Measurements from ENCODE around the gene SETD2. TPM values are rescaled to one million over a fixed set of nuclear protein-coding genes. Genes with fewer than 3 reads are reported as not detected.

SETD2 gene
- total RNA-seq, 1 experiment from 2014 or later, result 24.1 TPM

DNA sequence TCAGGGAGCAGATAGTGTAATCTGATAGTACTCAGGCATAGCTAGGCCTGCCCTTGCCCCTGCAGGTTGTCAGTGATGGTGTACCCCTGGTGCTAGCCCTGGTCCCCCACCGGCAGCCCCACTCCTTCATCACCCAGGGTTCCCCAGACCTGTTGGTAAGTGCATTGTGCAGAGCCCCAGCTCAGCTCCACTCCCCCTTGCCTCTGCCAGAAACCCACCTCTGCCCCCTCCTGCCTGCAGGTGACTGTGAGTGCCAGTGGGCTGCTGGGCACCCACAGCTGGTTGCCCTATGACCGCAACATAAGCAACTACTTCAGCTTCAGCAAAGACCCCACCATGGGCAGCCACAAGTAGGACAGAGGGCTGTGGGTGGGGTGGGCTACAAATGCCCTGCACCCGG is 156.9 kb downstream of the SETD2 start:
- Histone ChIP-seq H3K9me2 (replicated peaks; ENCODE audit: low read length) (no peaks in the 10 kb centered on the region), H3K4me2 (ENCODE audit: low read length) (no peak overlapping the region), H3K27me3 (ENCODE audit: low read length) (no peaks in the 10 kb centered on the region), H3K4me3 (ENCODE audit: low read length) (no peak overlapping the region), H4K20me1 (ENCODE audit: low read length) (no peaks in the 10 kb centered on the region), H3K4me1 (ENCODE audit: insufficient read depth, low read length) (no peaks in the 10 kb centered on the region), H3K79me2 (ENCODE audit: low read length) (no peaks in the 10 kb centered on the region), H3K9ac (ENCODE audit: low read length) (no peak overlapping the region), H3F3A (ENCODE audit: low read length, unreplicated experiment) (no peaks in the 10 kb centered on the region), H2AFZ (ENCODE audit: low read length) (no peak overlapping the region), H3K9me3 (ENCODE audit: low read length) (no peaks in the 10 kb centered on the region), H3K36me3 (ENCODE audit: low read depth, low read length) (peaks cover 4% of the 10 kb centered on the region; the same call in 1 of the 2 replicates), H3K27ac (ENCODE audit: low read length) (no peak overlapping the region)
- TF ChIP-seq CTCF (conservative IDR thresholded peaks at IDR 0.05; ENCODE audit: low read depth, low read length) (no peak), EZH2 (IDR thresholded peaks at IDR 0.05; ENCODE audit: low read length, unreplicated experiment) (no peak), EZH2phosphoT487 (IDR thresholded peaks at IDR 0.05; ENCODE audit: borderline replicate concordance, low read length) (no peak)
- ChIA-PET CTCF (no interaction called here), POLR2A (ENCODE audit: unreplicated experiment) (no interaction called here)
- DNase-seq, result no peak
- ATAC-seq, result no peak
- no TSS peak for BruUV-seq (replicated peaks)
- intact Hi-C loops (cut with micrococcal nuclease), result no loop called here

DNA sequence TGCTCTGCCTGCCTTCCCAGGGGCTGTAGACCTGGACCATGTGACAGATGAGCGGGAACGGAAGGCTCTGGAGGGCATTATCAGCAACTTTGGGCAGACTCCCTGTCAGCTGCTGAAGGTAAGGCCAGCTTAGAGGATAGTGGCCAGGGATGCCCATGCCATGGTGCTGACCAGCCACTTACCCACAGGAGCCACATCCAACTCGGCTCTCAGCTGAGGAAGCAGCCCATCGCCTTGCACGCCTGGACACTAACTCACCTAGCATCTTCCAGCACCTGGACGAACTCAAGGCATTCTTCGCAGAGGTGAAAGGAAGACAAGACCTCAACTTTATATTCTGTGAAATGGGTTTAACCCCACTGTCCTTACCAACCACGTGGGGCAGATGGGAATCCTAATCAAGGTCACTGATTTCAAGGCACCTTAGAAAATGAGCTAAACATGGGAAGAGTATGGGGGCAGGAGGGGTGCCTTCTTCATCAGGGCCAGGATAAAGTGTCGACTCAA is 157.7 kb downstream of the SETD2 start:
- H3K9me3 ChIP-seq (ENCODE audit: low read length), result no peaks in the 10 kb centered on the region
- peaks cover 10% of the 10 kb centered on the region; the same call in 1 of the 2 replicates for H3K36me3 ChIP-seq (ENCODE audit: low read depth, low read length)
- BruUV-seq (replicated peaks), result no TSS peak
- no peak overlapping the region for H2AFZ ChIP-seq (ENCODE audit: low read length)
- H3K4me1 ChIP-seq (ENCODE audit: insufficient read depth, low read length), result no peaks in the 10 kb centered on the region
- no peaks in the 10 kb centered on the region for H3K9me2 ChIP-seq (replicated peaks; ENCODE audit: low read length)
- H3K4me2 ChIP-seq (ENCODE audit: low read length), result no peak overlapping the region
- ATAC-seq, result no peak
- CTCF ChIA-PET, result no interaction called here
- no peaks in the 10 kb centered on the region for H3K79me2 ChIP-seq (ENCODE audit: low read length)
- H3K27me3 ChIP-seq (ENCODE audit: low read length), result no peaks in the 10 kb centered on the region
- H3K4me3 ChIP-seq (ENCODE audit: low read length), result no peak overlapping the region
- H3K27ac ChIP-seq (ENCODE audit: low read length), result no peak overlapping the region
- intact Hi-C loops (cut with micrococcal nuclease), result no loop called here
- POLR2A ChIA-PET (ENCODE audit: unreplicated experiment), result no interaction called here
- H3K9ac ChIP-seq (ENCODE audit: low read length), result no peak overlapping the region
- TF ChIP-seq CTCF (conservative IDR thresholded peaks at IDR 0.05; ENCODE audit: low read depth, low read length), result no peak
- no peak for TF ChIP-seq EZH2 (IDR thresholded peaks at IDR 0.05; ENCODE audit: low read length, unreplicated experiment)
- no peak for TF ChIP-seq EZH2phosphoT487 (IDR thresholded peaks at IDR 0.05; ENCODE audit: borderline replicate concordance, low read length)
- no peak for DNase-seq
- no peaks in the 10 kb centered on the region for H3F3A ChIP-seq (ENCODE audit: low read length, unreplicated experiment)
- H4K20me1 ChIP-seq (ENCODE audit: low read length), result no peaks in the 10 kb centered on the region

DNA sequence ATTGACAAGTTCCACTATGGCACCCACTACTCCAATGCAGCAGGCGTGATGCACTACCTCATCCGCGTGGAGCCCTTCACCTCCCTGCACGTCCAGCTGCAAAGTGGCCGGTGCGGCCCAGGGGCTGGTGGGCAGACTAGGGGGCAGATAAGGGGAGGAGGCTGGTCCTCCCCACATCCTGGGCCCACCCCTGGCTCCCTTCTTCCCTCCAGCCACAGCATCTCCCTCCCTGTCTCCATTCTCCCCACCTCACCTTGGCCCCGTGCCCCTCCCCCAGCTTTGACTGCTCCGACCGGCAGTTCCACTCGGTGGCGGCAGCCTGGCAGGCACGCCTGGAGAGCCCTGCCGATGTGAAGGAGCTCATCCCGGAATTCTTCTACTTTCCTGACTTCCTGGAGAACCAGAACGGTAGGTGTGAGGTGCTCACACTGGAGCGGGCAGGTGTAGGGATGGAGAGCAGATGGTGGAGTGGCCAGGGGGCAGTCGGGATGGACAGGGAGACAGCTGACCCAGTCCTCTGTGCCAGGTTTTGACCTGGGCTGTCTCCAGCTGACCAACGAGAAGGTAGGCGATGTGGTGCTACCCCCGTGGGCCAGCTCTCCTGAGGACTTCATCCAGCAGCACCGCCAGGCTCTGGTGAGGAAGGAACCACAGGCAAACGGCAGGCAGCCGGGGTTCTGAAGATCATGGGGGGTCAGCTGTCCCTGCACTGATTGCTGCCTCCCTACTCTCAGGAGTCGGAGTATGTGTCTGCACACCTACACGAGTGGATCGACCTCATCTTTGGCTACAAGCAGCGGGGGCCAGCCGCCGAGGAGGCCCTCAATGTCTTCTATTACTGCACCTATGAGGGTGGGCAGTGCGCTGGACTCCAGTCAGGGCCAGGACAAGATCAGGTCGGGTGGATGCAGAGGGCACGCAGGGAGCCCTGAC is 158.4 kb downstream of the SETD2 start:
- peaks cover 14% of the 10 kb centered on the region; the same call in 1 of the 2 replicates for H3K36me3 ChIP-seq (ENCODE audit: low read depth, low read length)
- ATAC-seq, result no peak
- H4K20me1 ChIP-seq (ENCODE audit: low read length), result no peaks in the 10 kb centered on the region
- H3K9me3 ChIP-seq (ENCODE audit: low read length), result no peaks in the 10 kb centered on the region
- CTCF ChIA-PET, result no interaction called here
- no peak overlapping the region for H3K27ac ChIP-seq (ENCODE audit: low read length)
- TF ChIP-seq EZH2phosphoT487 (IDR thresholded peaks at IDR 0.05; ENCODE audit: borderline replicate concordance, low read length), result no peak
- TF ChIP-seq CTCF (conservative IDR thresholded peaks at IDR 0.05; ENCODE audit: low read depth, low read length), result no peak
- TF ChIP-seq EZH2 (IDR thresholded peaks at IDR 0.05; ENCODE audit: low read length, unreplicated experiment), result no peak
- H3K9ac ChIP-seq (ENCODE audit: low read length), result no peak overlapping the region
- no peak overlapping the region for H3K4me3 ChIP-seq (ENCODE audit: low read length)
- no TSS peak for BruUV-seq (replicated peaks)
- H3K4me1 ChIP-seq (ENCODE audit: insufficient read depth, low read length), result peaks cover 2% of the 10 kb centered on the region; the same call in 1 of the 2 replicates
- no peaks in the 10 kb centered on the region for H3F3A ChIP-seq (ENCODE audit: low read length, unreplicated experiment)
- intact Hi-C loops (cut with micrococcal nuclease), result no loop called here
- POLR2A ChIA-PET (ENCODE audit: unreplicated experiment), result no interaction called here
- DNase-seq, result no peak
- no peaks in the 10 kb centered on the region for H3K79me2 ChIP-seq (ENCODE audit: low read length)
- no peak overlapping the region for H3K4me2 ChIP-seq (ENCODE audit: low read length)
- no peaks in the 10 kb centered on the region for H3K27me3 ChIP-seq (ENCODE audit: low read length)
- no peaks in the 10 kb centered on the region for H3K9me2 ChIP-seq (replicated peaks; ENCODE audit: low read length)
- no peak overlapping the region for H2AFZ ChIP-seq (ENCODE audit: low read length)
